OCI-LY3 (cell line): Measurements from ENCODE around the gene IGDCC3.

ENCODE experiments used
- CTCF ChIP-seq: fragments of 200-600, 300-600 bp; sonication (generic); IDR thresholded peaks from 2 replicates; pipeline ENCODE4 v1.5.1; 2014; ENCODE audit warnings: antibody characterized with exemption, low read length, low read depth
- EZH2phosphoT487 ChIP-seq: fragments of 200-600 bp; shearing (Covaris generic); IDR thresholded peaks from 2 replicates; pipeline ENCODE4 v1.6.1; 2018; ENCODE audit warnings: antibody characterized with exemption, mixed run types, low read depth

- TF ChIP-seq CTCF (peak; percentile 17), EZH2phosphoT487 (no peak)
Measured at GRCh38 chr15:65336493-65337435, 41.0 kb downstream of the IGDCC3 start.
